ENCODE data around the gene BLNK.

DNA sequence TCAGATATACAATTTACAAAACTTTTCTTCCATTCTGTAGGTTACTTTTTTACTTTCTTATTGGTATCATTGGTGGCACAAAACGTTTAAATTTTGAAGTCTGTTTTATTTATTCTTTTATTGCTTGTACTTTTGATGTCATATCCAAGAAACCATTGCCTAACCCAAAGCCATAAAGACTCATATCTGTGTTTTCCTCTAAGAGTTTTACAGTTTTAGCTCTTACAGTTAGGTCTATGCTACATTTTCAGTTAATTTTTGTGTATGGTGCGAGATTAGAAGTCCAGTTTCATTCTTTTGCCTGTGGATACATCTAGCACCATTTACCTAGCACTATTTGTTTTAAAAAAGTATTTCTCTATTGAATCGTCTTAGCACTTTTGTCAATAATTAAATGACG is 53.7 kb downstream of the BLNK start:
- no peak for TF ChIP-seq CTCF (IDR thresholded peaks at IDR 0.05; ENCODE audit: low read length)
- no peak for TF ChIP-seq EZH2 (optimal IDR thresholded peaks at IDR 0.05; ENCODE audit: low read depth, low read length)
